ENCODE measurements around the gene UQCRC1.

UQCRC1 gene

DNA sequence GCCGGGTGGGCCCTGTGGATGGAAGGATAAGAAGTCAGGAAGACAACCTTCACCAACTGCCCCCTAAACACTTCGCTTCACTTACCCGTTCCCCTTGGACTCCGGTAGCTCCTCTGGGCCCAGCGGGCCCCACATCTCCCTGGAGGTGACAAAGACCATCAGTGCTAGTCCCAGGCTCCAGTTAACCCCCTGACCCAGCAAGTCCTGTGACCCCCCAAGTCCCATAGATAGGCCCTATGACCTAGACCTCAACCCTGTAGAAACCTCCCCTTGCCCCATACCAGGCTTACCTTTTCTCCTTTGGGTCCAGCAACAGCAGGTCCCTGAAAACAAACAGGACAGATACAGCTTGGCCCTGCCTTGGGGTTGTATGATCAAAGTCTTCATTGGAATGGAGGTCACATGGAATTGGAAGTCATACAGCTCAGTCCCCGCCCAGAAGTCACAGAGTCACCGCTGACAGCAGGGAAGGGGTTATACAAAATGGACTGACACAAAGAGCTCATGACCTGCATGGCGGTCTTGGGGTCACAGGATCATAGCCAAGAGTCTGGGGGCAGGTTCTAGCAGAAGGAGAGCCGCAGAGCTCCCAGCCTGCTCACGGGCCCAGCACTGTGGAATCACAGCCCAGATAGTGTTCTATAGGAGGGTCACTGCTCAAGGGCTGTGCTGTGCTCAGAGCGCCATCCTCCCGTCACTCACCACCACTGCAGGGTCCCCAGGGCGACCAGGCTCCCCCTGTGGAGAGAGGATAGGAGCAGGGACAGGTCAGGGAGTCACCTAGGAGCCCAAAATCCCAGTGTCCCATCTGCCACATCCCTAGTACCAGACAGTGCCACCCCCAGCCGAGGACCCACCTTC is 27.6 kb downstream of the UQCRC1 start:
- FAIRE-seq, result no peak
- DNase-seq (ENCODE audit: insufficient read length, low spot score), result no peak

- no peak for FAIRE-seq
- no peak for DNase-seq (ENCODE audit: insufficient read length, low spot score)
Measured at GRCh38 chr3:48576647-48577046, 32.8 kb downstream of the UQCRC1 start.

DNA sequence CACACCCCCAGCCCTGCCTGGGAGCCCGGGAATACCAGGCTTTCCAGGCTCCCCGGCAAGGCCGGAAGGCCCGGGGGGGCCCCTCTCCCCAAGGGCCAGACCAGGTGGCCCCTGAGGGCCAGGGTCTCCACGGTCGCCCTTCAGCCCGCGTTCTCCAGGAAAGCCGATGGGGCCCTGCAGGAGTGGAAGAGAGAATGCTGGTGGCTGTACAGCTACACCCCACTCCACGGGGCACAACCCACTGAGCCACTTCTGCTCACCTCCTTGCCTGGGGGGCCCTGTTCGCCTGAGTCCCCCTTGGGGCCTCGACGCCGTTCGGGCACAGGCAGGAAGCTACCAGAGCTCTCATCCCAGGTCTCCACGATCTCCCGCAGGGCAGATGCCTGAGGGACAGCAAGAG is 34.1 kb downstream of the UQCRC1 start:
- DNase-seq (ENCODE audit: insufficient read length, low spot score) (no peak), FAIRE-seq (no peak)

DNA sequence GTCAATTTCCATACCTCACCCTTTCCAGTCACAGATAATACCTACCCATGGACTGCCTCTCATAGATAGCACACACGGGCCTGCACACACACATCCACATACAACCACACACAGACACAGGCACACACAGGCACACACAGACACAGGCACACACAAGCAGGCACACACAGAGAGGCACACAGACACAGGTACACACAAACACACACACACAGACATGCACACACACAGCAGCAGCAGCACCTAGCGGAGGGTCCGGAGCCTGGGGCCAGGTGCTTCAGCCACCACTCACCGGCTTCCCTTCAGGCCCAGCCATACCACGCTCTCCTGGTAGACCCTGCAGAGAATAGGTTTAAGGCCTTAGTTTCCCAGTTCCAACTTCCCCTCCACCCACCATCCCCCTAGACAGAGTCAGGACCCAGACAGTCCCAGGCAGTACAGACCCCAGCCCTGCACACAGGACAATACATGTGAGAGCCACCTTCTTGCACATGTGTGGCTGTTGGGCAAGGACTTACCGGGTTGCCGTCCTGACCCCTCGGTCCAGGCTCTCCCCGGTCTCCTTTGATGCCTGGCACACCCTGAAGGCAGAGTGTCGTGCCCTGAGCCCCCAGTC is 35.4 kb downstream of the UQCRC1 start:
- no peak for FAIRE-seq

GRCh38 chr3:48572517-48572916 is 36.9 kb downstream of the UQCRC1 start:
- DNase-seq (ENCODE audit: insufficient read length, low spot score), result no peak
- no peak for FAIRE-seq

More for the DNA sequence above, 35.4 kb downstream of the UQCRC1 start:
- no peak for DNase-seq (ENCODE audit: insufficient read length, low spot score)

GRCh38 chr3:48571938-48572337 is 37.5 kb downstream of the UQCRC1 start:
- FAIRE-seq (no peak), DNase-seq (ENCODE audit: insufficient read length, low spot score) (no peak)

DNA sequence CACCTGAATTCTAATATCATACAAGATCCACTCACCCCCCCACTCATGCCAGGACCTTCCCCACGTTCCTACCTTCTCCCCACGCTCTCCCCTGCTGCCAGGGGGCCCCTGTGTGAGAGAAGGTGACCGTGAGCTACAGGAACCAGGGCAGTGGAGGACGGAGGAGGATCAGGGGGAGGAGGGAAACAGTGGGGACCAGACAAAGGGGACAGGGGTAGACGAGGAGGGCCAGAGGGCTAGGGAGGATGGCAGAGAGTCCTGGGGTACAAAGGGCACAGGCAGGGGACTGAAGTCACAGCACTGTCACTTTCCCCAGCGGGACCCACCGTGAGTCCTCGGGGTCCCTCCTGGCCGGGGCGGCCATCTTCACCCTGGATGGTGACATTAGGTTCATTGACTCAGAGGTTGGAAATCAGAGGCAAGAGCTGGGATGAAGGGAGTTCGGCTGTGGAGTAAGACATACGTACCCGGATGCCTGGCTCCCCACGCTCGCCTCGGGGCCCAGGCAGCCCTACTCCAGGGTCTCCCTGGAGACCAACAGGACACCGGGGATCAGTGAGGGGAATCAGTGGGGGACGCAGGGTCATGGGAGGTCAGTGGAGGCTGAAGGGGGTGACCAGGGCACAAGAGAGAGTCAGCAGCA is 39.5 kb downstream of the UQCRC1 start:
- FAIRE-seq, result no peak
- no peak for DNase-seq (ENCODE audit: insufficient read length, low spot score)

GRCh38 chr3:48569400-48569799 is 40.0 kb downstream of the UQCRC1 start:
- no peak for DNase-seq (ENCODE audit: insufficient read length, low spot score)

GRCh38 chr3:48568476-48568875 is 41.0 kb downstream of the UQCRC1 start:
- no peak for FAIRE-seq

More at GRCh38 chr3:48569400-48569799, 40.0 kb downstream of the UQCRC1 start:
- FAIRE-seq, result no peak

DNA sequence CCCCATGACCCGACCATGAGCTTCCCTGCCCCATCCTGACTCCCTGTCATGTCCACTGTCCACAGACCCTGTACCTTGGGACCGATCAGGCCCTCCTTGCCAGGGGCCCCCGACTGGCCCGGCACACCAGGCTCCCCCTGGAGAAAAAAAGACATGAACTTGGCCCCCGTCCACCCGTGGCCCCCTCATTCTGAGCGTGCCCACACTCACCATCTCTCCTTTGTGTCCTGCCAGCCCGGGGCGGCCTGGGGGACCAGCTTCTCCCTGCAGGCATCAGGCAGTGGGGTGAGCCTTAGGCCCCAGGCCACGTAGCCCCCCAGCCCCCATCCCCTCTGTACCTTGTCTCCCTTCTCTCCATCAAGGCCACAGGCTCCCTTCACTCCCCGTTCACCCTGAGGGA is 41.9 kb downstream of the UQCRC1 start:
- no peak for FAIRE-seq

More at GRCh38 chr3:48568476-48568875, 41.0 kb downstream of the UQCRC1 start:
- DNase-seq (ENCODE audit: insufficient read length, low spot score), result no peak

GRCh38 chr3:48567090-48567489 is 42.4 kb downstream of the UQCRC1 start:
- no peak for FAIRE-seq
- DNase-seq (ENCODE audit: insufficient read length, low spot score), result no peak

More for the DNA sequence above, 41.9 kb downstream of the UQCRC1 start:
- DNase-seq (ENCODE audit: insufficient read length, low spot score), result no peak

DNA sequence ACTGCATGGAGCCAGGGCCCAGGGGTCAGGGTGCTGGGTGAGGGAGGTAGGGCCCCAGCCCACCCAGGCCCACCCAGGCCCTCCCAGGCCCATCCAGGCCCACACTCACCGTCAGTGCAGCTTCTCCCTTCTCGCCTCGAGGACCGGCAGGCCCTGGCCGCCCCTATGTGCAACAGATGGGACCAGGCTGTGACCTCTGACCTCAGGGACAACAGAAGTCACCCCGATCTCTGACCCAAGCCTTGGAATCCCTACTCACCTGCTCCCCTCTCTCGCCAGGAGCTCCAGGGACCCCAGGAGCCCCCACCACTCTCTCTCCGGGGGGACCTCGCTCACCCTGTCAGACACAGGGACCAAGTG is 43.1 kb downstream of the UQCRC1 start:
- FAIRE-seq, result no peak
- DNase-seq (ENCODE audit: insufficient read length, low spot score), result no peak

- DNase-seq (ENCODE audit: insufficient read length, low spot score) (no peak), FAIRE-seq (no peak)
Measured at GRCh38 chr3:48565591-48566400, 43.6 kb downstream of the UQCRC1 start.

DNA sequence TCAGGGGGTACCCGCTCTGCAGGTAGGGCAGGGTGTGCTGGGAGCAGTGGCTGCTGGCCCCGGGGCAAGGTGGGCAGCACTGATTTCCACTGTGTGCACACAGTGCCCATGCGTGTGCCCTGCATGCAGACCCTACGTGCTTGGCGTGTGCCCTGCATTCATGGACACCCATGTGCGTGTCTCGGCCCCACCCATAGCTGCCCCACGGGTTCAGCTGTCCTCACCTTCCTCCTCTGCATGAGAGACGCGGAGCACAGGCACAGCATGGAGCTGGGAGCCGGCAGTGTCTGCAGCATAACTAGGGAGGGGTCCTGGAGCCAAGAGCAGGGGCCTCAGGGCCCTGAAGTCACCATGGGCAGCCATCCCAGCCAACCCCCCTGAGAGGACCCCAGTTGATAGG is 44.3 kb downstream of the UQCRC1 start:
- FAIRE-seq, result no peak

DNA sequence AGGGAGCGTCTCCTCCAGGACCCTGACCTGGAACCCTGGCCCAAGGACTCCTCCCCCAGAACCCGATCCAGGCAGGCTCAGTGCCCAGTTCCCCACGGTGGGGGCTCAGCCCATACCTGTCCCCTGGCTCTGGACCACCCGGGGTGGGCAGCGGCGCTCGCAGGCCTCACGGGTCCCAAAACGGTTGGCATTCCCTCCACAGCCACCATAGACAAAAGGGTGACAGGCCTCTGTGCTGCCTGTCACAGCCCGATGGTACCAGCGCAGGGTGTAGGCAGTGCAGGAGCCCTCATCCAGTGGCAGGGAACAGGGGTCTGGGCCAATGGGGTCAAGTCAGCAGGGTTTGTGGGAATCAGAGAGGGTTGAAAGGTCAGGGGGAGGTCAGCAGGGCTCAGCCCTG is 44.8 kb downstream of the UQCRC1 start:
- DNase-seq (ENCODE audit: insufficient read length, low spot score), result no peak
- no peak for FAIRE-seq

More for the DNA sequence above, 44.3 kb downstream of the UQCRC1 start:
- DNase-seq (ENCODE audit: insufficient read length, low spot score), result no peak

- DNase-seq (ENCODE audit: insufficient read length, low spot score), result no peak
- no peak for FAIRE-seq
Measured at GRCh38 chr3:48564022-48564421, 45.4 kb downstream of the UQCRC1 start.

GRCh38 chr3:48563382-48563918 is 46.0 kb downstream of the UQCRC1 start, which contains the start of gene UCN2:
Gene UCN2 (minus strand): TSS chr3:48563781. CDS start chr3:48563124, 657 bp downstream.
- no peak for DNase-seq (ENCODE audit: insufficient read length, low spot score)
- FAIRE-seq, result no peak

- no peak for DNase-seq (ENCODE audit: insufficient read length, low spot score)
- FAIRE-seq, result no peak
Measured at GRCh38 chr3:48562367-48563095, 46.9 kb downstream of the UQCRC1 start.

GRCh38 chr3:48561045-48561736 is 48.3 kb downstream of the UQCRC1 start:
- FAIRE-seq (no peak), DNase-seq (ENCODE audit: insufficient read length, low spot score) (peak; percentile 56)
